Measurements from ENCODE around the gene SENP3. TPM values are rescaled to one million over a fixed set of nuclear protein-coding genes. Genes with fewer than 3 reads are reported as not detected.

Gene SENP3
- total and polyA plus RNA-seq, 4 donors = 4.9 to 29.2 (median 19.7) TPM

- H3K9me3 ChIP-seq (ENCODE audit: control insufficient read depth in 4 of 4, low read length in 3 of 4) = no peaks in the 10 kb centered on the region
- peaks cover 7 to 24% (median 10%) of the 10 kb centered on the region in 4 donors for H3K36me3 ChIP-seq (ENCODE audit: control insufficient read depth in 4 of 4, insufficient read depth in 3 of 4, low read depth in 1 of 4, low read length in 3 of 4)
- H3K27ac ChIP-seq (ENCODE audit: low read depth in 1 of 2, low read length in 2 of 2) = no peak overlapping the region
- H3K4me3 ChIP-seq (ENCODE audit: low read depth in 1 of 3, low read length in 3 of 3) = no peak overlapping the region
- WGBS = 74% methylated on average over 9 of the region's 9 CpGs
- H3K9ac ChIP-seq (ENCODE audit: low read depth in 1 of 2, low read length in 2 of 2) = no peak overlapping the region
- peaks cover 5 to 30% (median 16%) of the 10 kb centered on the region in 4 donors for H3K4me1 ChIP-seq (ENCODE audit: control insufficient read depth in 4 of 4, insufficient read depth in 4 of 4, low read length in 3 of 4)
- no peaks in the 10 kb centered on the region for H3K27me3 ChIP-seq (ENCODE audit: control insufficient read depth in 4 of 4, insufficient read depth in 4 of 4, low read length in 3 of 4)
- peak; percentile 31 to 57 for TF ChIP-seq RAD21 (IDR thresholded peaks at IDR 0.05)
- TF ChIP-seq JUND (IDR thresholded peaks at IDR 0.05) = no peak
- no peak for TF ChIP-seq SP1 (IDR thresholded peaks at IDR 0.05)
- TF ChIP-seq MAX (IDR thresholded peaks at IDR 0.05) = no peak
- TF ChIP-seq FOXA1 (IDR thresholded peaks at IDR 0.05) = no peak
- DNase-seq (ENCODE audit: low spot score) = peak; percentile 57
These were observed 25.1 kb downstream of the SENP3 start for GRCh38 chr17:7586673-7587419.

- no peak for DNase-seq (ENCODE audit: low spot score)
- Histone ChIP-seq H3K9ac (ENCODE audit: low read depth in 1 of 2, low read length in 2 of 2) (no peak overlapping the region), H3K36me3 (ENCODE audit: control insufficient read depth in 4 of 4, insufficient read depth in 3 of 4, low read depth in 1 of 4, low read length in 3 of 4) (peaks cover 14 to 31% (median 17%) of the 10 kb centered on the region in 4 donors)
These were observed 25.9 kb downstream of the SENP3 start for GRCh38 chr17:7587420-7588151.

More at GRCh38 chr17:7587420-7588151, 25.9 kb downstream of the SENP3 start:
- H3K27me3 ChIP-seq (ENCODE audit: control insufficient read depth in 4 of 4, insufficient read depth in 4 of 4, low read length in 3 of 4) = no peaks in the 10 kb centered on the region
- TF ChIP-seq RXRA (IDR thresholded peaks at IDR 0.05) = no peak
- TF ChIP-seq ATF3 (IDR thresholded peaks at IDR 0.05) = no peak
- TF ChIP-seq MAX (IDR thresholded peaks at IDR 0.05) = no peak
- TF ChIP-seq YY1 (IDR thresholded peaks at IDR 0.05) = no peak
- TF ChIP-seq FOXA2 (IDR thresholded peaks at IDR 0.05) = no peak
- no peak for TF ChIP-seq JUND (IDR thresholded peaks at IDR 0.05)
- no peak for TF ChIP-seq CTCF (IDR thresholded peaks at IDR 0.05; ENCODE audit: low read depth, low read length, missing input control)
- TF ChIP-seq GABPA (IDR thresholded peaks at IDR 0.05 in 1 of 2, conservative IDR thresholded peaks at IDR 0.05 in 1 of 2) = no peak
- no peak for TF ChIP-seq NR2F2 (IDR thresholded peaks at IDR 0.05)
- no peaks in the 10 kb centered on the region for H3K9me3 ChIP-seq (ENCODE audit: control insufficient read depth in 4 of 4, low read length in 3 of 4)
- no peak overlapping the region for H3K27ac ChIP-seq (ENCODE audit: low read depth in 1 of 2, low read length in 2 of 2)
- no peak overlapping the region for H3K4me3 ChIP-seq (ENCODE audit: low read depth in 1 of 3, low read length in 3 of 3)
- H3K4me1 ChIP-seq (ENCODE audit: control insufficient read depth in 4 of 4, insufficient read depth in 4 of 4, low read length in 3 of 4) = peaks cover 3 to 23% (median 12%) of the 10 kb centered on the region in 4 donors
- 87% methylated on average over 12 of the region's 12 CpGs for WGBS

All from liver (tissue), 9 donors.